Lower lobe of right lung (tissue), 2 donors: ENCODE measurements around the gene GNG2. TPM values are rescaled to one million over a fixed set of nuclear protein-coding genes. Genes with fewer than 3 reads are reported as not detected.

ENCODE experiments used
- ATAC-seq, 2 donors: fragments of 200-7000 bp; cut with Tn5 transposase; one replicate each; pipeline ENCODE4 v1.9.1; 2020 to 2022; ENCODE audit warnings: mild to moderate bottlenecking in 2 of 2, moderate library complexity in 2 of 2
- DNase-seq: peaks from one replicate; pipeline ENCODE4 v3.0.0-alpha.2; 2020
- H3K27ac ChIP-seq: fragments of 200-600 bp; one replicate; pipeline ENCODE4 v1.8.0; 2022
- H3K27me3 ChIP-seq: fragments of 200-600 bp; one replicate; pipeline ENCODE4 v1.8.0; 2022; ENCODE audit warnings: low read depth
- H3K36me3 ChIP-seq: fragments of 200-600 bp; one replicate; pipeline ENCODE4 v1.8.0; 2022; ENCODE audit warnings: mild to moderate bottlenecking
- H3K4me1 ChIP-seq: fragments of 200-600 bp; one replicate; pipeline ENCODE4 v1.8.0; 2022
- H3K4me3 ChIP-seq: fragments of 200-600 bp; one replicate; pipeline ENCODE4 v1.8.0; 2022; ENCODE audit warnings: mild to moderate bottlenecking
- H3K9me3 ChIP-seq: fragments of 200-600 bp; one replicate; pipeline ENCODE4 v1.8.0; 2022
- intact Hi-C: fragments of 100-400 bp; cut with DNase I; formaldehyde crosslinking; loops from one replicate; pipeline ENCODE4 v1.11.0; 2022
- total RNA-seq: library from RNA; stranded (reverse); fragmentation: NEBNext Ultra II Directional; extraction: Animal tissue kit (Norgen Biotek cat#: 25700); gene quantifications from one replicate; pipeline ENCODE4 v1.2.1, GENCODE V29; 2021
- TF ChIP-seq, protein P1 (sequence below): fragments of 200-600 bp; IDR thresholded peaks from one replicate; pipeline ENCODE4 v1.8.0; 2022; ENCODE audit warnings: antibody characterized with exemption, mild to moderate bottlenecking
- donor health status: DM: no; HTN: yes; CAD: no; lungs with severe emphysema.

The GNG2 gene
- total RNA-seq, 1 donor from 2014 or later: 23.8 TPM

DNA sequence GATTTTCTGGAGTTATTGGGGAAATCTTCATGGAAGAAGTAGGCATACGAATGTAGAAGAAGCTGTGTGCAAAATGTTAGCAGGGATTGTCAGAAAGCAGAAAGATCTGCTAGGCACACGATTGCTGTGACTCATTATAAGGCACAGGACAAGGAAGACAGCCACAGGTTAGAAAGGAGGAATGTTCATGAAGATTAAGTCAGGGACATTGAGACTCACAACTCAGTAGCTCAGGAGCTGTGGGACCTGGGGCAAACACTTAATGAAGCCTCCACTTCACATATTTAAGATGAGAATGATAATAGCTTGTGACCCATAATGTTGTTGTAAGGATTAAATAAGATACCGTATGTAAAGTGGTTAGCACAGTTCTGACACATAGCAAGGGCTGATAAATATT is 102.3 kb downstream of the GNG2 start:
- intact Hi-C loops: no loop called here
- TF ChIP-seq, protein P1, sequence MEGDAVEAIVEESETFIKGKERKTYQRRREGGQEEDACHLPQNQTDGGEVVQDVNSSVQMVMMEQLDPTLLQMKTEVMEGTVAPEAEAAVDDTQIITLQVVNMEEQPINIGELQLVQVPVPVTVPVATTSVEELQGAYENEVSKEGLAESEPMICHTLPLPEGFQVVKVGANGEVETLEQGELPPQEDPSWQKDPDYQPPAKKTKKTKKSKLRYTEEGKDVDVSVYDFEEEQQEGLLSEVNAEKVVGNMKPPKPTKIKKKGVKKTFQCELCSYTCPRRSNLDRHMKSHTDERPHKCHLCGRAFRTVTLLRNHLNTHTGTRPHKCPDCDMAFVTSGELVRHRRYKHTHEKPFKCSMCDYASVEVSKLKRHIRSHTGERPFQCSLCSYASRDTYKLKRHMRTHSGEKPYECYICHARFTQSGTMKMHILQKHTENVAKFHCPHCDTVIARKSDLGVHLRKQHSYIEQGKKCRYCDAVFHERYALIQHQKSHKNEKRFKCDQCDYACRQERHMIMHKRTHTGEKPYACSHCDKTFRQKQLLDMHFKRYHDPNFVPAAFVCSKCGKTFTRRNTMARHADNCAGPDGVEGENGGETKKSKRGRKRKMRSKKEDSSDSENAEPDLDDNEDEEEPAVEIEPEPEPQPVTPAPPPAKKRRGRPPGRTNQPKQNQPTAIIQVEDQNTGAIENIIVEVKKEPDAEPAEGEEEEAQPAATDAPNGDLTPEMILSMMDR: no peak
- DNase-seq (no peak), ATAC-seq (no peak)
- Histone ChIP-seq H3K4me3 (no peak overlapping the region), H3K4me1 (no peaks in the 10 kb centered on the region), H3K36me3 (no peaks in the 10 kb centered on the region), H3K27me3 (no peaks in the 10 kb centered on the region), H3K27ac (no peak overlapping the region), H3K9me3 (peaks cover 8% of the 10 kb centered on the region)

DNA sequence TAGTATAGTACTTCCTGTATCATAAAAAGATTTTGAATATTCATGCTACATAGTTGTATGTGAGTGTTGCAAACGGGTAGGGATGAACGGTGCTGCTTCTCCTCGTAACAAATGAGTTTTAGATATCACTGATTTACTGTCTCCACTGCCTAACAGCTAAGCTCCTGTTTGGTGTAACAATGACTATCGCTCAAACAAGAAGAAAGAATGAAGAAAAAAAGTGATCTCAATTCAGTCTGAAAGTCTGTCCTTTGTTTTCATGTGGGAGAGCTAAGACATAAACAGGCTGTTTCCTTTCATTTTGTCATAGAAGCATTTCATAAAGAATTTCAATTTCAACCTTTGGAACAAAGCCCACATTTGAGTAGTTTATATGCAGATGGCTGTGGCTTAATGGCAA is 102.9 kb downstream of the GNG2 start:
- peaks cover 4% of the 10 kb centered on the region for H3K9me3 ChIP-seq
- no peak for DNase-seq
- H3K4me3 ChIP-seq: no peak overlapping the region
- TF ChIP-seq, protein P1: no peak
- intact Hi-C loops: no loop called here
- no peaks in the 10 kb centered on the region for H3K4me1 ChIP-seq
- H3K27ac ChIP-seq: no peak overlapping the region
- ATAC-seq: no peak
- no peaks in the 10 kb centered on the region for H3K27me3 ChIP-seq
- no peaks in the 10 kb centered on the region for H3K36me3 ChIP-seq

DNA sequence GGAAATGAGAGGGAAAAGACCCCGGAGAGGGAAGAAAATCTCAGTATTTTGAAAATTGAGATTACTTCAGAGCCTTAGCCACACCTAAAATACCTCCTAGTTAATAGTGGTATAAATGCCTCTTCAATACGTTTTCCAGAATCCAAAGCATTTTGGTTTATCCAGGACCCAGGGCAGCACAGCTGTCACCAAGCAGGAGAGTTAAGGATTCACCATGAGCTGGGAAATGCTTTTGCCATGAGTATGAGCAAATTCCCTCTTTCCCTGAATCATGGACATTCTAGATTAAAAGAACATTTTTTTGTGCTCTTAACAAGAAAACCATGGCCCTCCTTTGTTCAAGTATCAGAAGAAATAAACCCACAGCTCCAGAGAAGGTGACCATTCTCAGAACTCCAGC is 107.1 kb downstream of the GNG2 start:
- TF ChIP-seq, protein P1: no peak
- H3K4me1 ChIP-seq: no peaks in the 10 kb centered on the region

DNA sequence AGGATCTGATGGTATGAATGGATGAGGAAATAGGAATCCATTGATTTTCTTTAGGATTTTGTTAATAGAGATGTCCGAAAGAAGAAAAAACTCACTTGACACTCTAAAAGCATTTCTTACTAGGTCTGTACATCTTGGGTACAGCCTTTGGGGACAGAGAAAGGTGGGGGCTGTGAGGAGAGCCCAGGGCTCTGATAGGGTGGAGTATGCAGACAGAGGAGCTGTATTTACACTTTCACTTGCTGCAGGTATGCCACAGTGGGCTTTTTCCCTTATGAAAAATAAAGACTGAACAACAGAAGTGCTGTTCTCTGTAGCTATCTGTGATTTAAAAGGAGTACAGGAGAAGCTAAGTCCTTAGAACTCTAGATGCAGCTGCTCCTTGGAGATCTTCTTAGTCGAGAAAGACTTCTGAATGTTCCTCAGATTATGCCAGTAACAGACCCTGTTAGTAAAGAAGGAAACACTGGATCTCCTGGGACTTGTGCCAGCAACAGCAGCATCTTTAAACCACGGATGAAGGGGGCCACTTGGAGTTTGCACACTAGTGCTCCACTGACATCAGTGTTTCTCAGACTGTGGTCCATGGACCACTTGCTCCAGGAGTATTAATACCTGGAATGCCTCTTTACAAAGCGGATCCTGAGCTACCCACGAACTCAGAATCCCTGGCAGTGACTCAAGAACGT is 109.6 kb downstream of the GNG2 start:
- no peaks in the 10 kb centered on the region for H3K9me3 ChIP-seq
- no peaks in the 10 kb centered on the region for H3K4me1 ChIP-seq
- TF ChIP-seq, protein P1: no peak
- intact Hi-C loops: no loop called here
- DNase-seq (no peak), ATAC-seq (no peak)
- no peaks in the 10 kb centered on the region for H3K27me3 ChIP-seq
- H3K4me3 ChIP-seq: no peak overlapping the region
- no peak overlapping the region for H3K27ac ChIP-seq
- H3K36me3 ChIP-seq: no peaks in the 10 kb centered on the region

More for the DNA sequence above, 107.1 kb downstream of the GNG2 start:
- Histone ChIP-seq H3K4me3 (no peak overlapping the region), H3K27ac (no peak overlapping the region), H3K27me3 (no peaks in the 10 kb centered on the region), H3K9me3 (no peaks in the 10 kb centered on the region), H3K36me3 (no peaks in the 10 kb centered on the region)
- DNase-seq (no peak), ATAC-seq (no peak)
- intact Hi-C loops: no loop called here

DNA sequence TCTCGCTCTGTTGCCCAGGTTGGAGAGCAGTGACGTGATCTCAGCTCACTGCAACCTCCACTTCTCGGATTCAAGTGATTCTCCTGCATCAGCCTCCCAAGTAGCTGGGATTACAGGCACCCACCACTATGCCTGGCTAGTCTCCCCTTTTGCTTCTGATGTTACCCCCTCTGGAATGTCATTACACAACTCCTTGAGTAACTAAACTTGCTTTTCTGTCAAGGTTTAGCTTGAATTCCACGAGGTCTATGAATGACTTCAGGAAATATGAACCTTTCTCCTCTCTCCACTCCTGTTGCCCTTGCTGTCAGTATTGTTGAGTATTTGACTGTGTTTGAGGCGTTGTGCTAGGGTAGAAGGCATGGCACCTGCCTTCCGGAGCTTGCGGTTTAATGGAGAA is 112.2 kb downstream of the GNG2 start:
- intact Hi-C loops: no loop called here
- Histone ChIP-seq H3K4me1 (no peaks in the 10 kb centered on the region), H3K27me3 (no peaks in the 10 kb centered on the region), H3K36me3 (no peaks in the 10 kb centered on the region), H3K27ac (no peak overlapping the region), H3K9me3 (no peaks in the 10 kb centered on the region), H3K4me3 (no peak overlapping the region)
- no peak for ATAC-seq
- TF ChIP-seq, protein P1: no peak
- DNase-seq: no peak
